Endodermal cell (in vitro differentiated cells): ENCODE measurements around the gene MTCH2. TPM values are rescaled to one million over a fixed set of nuclear protein-coding genes. Genes with fewer than 3 reads are reported as not detected.
A peak's percentile ranks its signal among the peaks of the same experiment; 100 is the strongest.

Experiments
- DNase-seq: peaks from one replicate; pipeline ENCODE4 v3.0.0-alpha.2; 2017
- H3K27ac ChIP-seq: 2 replicates; pipeline ENCODE4 v1.5.1; 2013; ENCODE audit warnings: mild to moderate bottlenecking, low read depth, low read length, moderate library complexity
- H3K27me3 ChIP-seq: 2 replicates; pipeline ENCODE4 v1.6.1; 2013; ENCODE audit warnings: mild to moderate bottlenecking, low read length, moderate library complexity; ENCODE audit not compliant: insufficient read depth, control insufficient read depth, poor library complexity, severe bottlenecking
- H3K36me3 ChIP-seq: 2 replicates; pipeline ENCODE4 v1.7.0; 2013; ENCODE audit warnings: mild to moderate bottlenecking, low read length, moderate library complexity; ENCODE audit not compliant: control insufficient read depth, insufficient read depth
- H3K4me1 ChIP-seq: one replicate; pipeline ENCODE4 v1.7.0; 2013; ENCODE audit warnings: low read length; ENCODE audit not compliant: control insufficient read depth, insufficient read depth
- H3K4me3 ChIP-seq: 2 replicates; pipeline ENCODE4 v1.5.1; 2013; ENCODE audit warnings: mild to moderate bottlenecking, low read length, moderate library complexity
- H3K9ac ChIP-seq: 2 replicates; pipeline ENCODE4 v1.6.1; 2013; ENCODE audit warnings: mild to moderate bottlenecking, low read length, moderate library complexity; ENCODE audit not compliant: poor library complexity, severe bottlenecking; ENCODE audit errors: extremely low read depth
- H3K9me3 ChIP-seq: 2 replicates; pipeline ENCODE4 v1.6.1; 2013; ENCODE audit warnings: mild to moderate bottlenecking, low read length, moderate library complexity; ENCODE audit not compliant: control insufficient read depth
- H3K27ac Mint-ChIP-seq: 2 replicates; pipeline ENCODE4 v1.8.0; 2020; ENCODE audit warnings: mixed read lengths
- H3K27me3 Mint-ChIP-seq: 2 replicates; pipeline ENCODE4 v1.8.0; 2021; ENCODE audit warnings: mild to moderate bottlenecking, mixed read lengths; ENCODE audit not compliant: insufficient read depth
- H3K36me3 Mint-ChIP-seq: 2 replicates; pipeline ENCODE4 v1.8.0; 2020; ENCODE audit warnings: low read depth, mixed read lengths
- H3K4me1 Mint-ChIP-seq: 2 replicates; pipeline ENCODE4 v1.8.0; 2020; ENCODE audit warnings: mixed read lengths
- H3K4me3 Mint-ChIP-seq: 2 replicates; pipeline ENCODE4 v1.8.0; 2020; ENCODE audit warnings: mild to moderate bottlenecking, moderate library complexity, mixed read lengths
- H3K9me3 Mint-ChIP-seq: 2 replicates; pipeline ENCODE4 v1.8.0; 2020; ENCODE audit warnings: mild to moderate bottlenecking, mixed read lengths
- WGBS, 2 experiments: methylation state at CpG; one replicate each; pipeline versions ENCODE4 v1.1.5 to v1.1.7; 2013; ENCODE audit warnings: missing lambda C conversion rate in 2 of 2, mixed read lengths in 1 of 2; ENCODE audit not compliant: insufficient coverage in 1 of 2, insufficient read length in 1 of 2; 5-methylcytosine and 5-hydroxymethylcytosine counted together
- long read RNA-seq, 4 experiments: library from polyadenylated mRNA in 2 of 4; library from RNA in 1 of 4; library from capped mRNA in 1 of 4; stranded (forward) in 3 of 4; unstranded in 1 of 4; transcript quantifications; one replicate each; pipeline ENCODE4 v2.0.0, GENCODE V29; 2020 to 2021; ENCODE audit warnings: inconsistent platforms in 1 of 4
- polyA plus RNA-seq, 2 experiments: library from polyadenylated mRNA; stranded (reverse); fragments of 50-300 nt; gene quantifications; one replicate each; pipeline ENCODE4 v1.2.3, GENCODE V29; 2013
- total RNA-seq, 2 donors: library from RNA; stranded (reverse); fragmentation: NEBNext Ultra II Directional in 1 of 2; extraction: Animal tissue kit (Norgen Biotek cat#: 25700) in 1 of 2; gene quantifications; 2 replicates in 1 of 2; 3 replicates in 1 of 2; pipeline ENCODE4 v1.2.1, GENCODE V29; 2021
- TF ChIP-seq, protein P1 (sequence below): fragments of 200-600 bp; sonication (generic); conservative IDR thresholded peaks from 2 replicates; pipeline ENCODE4 v1.5.0; 2021; ENCODE audit warnings: antibody characterized with exemption, mild to moderate bottlenecking

Gene MTCH2
- 100 to 1,000 TPM; 123 to 147 TPM for total RNA-seq
- polyA plus RNA-seq (2013, experiment 1 of 2): 102 TPM
- polyA plus RNA-seq (2013, experiment 2 of 2): 85.3 TPM
- long read RNA-seq, experiment 1, transcript MTCH2-201 (13 exons, 2,587 nt): major isoform, 36 of 63 reads
- long read RNA-seq, experiment 1, partial matches to known transcripts: 2 of 63 reads
- long read RNA-seq, experiment 1, other reads (novel, unspliced or antisense): 25 of 63 reads
- long read RNA-seq, experiment 2, transcript MTCH2-201 (13 exons, 2,587 nt): major isoform, 80 of 116 reads
- long read RNA-seq, experiment 2, partial matches to known transcripts: 3 of 116 reads
- long read RNA-seq, experiment 2, other reads (novel, unspliced or antisense): 33 of 116 reads
- long read RNA-seq, experiment 3, transcript MTCH2-201 (13 exons, 2,587 nt): major isoform, 190 of 245 reads
- long read RNA-seq, experiment 3, partial matches to known transcripts: 4 of 245 reads
- long read RNA-seq, experiment 3, other reads (novel, unspliced or antisense): 51 of 245 reads
- long read RNA-seq, experiment 4, transcript MTCH2-201 (13 exons, 2,587 nt): major isoform, 315 of 429 reads
- long read RNA-seq, experiment 4, partial matches to known transcripts: 12 of 429 reads
- long read RNA-seq, experiment 4, other reads (novel, unspliced or antisense): 101 of 429 reads

DNA sequence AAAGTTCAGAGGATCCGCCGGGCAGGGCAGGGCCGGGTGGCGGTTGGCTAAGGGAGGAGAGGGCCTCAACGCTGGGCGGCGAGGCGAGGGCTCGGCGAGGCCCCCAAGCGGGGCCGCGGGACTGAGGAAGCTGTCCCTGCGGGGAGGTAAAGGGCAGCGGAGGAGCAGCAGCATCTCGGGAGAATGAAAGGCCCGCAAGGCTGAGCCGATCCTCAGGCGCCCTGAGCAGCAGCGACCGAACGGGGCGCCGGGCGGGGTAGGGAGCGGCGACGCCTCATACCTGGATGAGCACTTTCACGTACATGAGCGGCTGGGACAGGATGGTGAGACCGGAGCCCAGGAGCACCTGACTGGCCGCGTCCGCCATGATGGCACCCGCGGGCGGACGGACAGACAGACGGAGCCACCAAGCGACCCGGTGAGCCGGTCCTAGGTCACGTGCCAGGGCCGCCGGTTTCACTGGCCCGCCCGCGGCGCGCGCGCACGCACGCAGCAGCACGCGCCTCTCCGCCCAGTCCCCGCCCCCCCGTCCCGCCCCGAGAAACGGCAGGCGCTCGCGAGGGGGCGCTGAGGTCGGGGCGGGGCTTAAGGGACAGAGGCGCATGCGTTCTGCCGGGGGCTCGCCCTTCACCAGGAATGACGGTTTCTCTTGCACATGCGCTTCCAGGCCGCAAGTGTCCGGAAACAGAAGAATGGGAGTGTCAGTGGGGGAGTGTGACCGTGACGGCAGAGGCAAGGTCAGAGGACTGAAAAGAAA, at the start of gene MTCH2:
TSS of gene MTCH2 (minus strand) at position 461 of the 757 bp plus-strand sequence. CDS start at position 367, 94 bp downstream.
- Mint-ChIP-seq H3K4me3 (peak within 1 kb of the TSS; percentile 92), H3K4me1 (peaks cover 8% of the 10 kb centered on the region), H3K9me3 (no peaks in the 10 kb centered on the region), H3K36me3 (peaks cover 19% of the 10 kb centered on the region), H3K27ac (peak within 1 kb of the TSS; percentile 97), H3K27me3 (no peaks in the 10 kb centered on the region)
- TF ChIP-seq, protein P1, sequence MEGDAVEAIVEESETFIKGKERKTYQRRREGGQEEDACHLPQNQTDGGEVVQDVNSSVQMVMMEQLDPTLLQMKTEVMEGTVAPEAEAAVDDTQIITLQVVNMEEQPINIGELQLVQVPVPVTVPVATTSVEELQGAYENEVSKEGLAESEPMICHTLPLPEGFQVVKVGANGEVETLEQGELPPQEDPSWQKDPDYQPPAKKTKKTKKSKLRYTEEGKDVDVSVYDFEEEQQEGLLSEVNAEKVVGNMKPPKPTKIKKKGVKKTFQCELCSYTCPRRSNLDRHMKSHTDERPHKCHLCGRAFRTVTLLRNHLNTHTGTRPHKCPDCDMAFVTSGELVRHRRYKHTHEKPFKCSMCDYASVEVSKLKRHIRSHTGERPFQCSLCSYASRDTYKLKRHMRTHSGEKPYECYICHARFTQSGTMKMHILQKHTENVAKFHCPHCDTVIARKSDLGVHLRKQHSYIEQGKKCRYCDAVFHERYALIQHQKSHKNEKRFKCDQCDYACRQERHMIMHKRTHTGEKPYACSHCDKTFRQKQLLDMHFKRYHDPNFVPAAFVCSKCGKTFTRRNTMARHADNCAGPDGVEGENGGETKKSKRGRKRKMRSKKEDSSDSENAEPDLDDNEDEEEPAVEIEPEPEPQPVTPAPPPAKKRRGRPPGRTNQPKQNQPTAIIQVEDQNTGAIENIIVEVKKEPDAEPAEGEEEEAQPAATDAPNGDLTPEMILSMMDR: peak; percentile 44
- Histone ChIP-seq H3K9me3 (no peaks in the 10 kb centered on the region), H3K4me1 (no peaks in the 10 kb centered on the region), H3K27me3 (no peaks in the 10 kb centered on the region), H3K4me3 (peak within 1 kb of the TSS; percentile 98), H3K27ac (peak within 1 kb of the TSS; percentile 87), H3K36me3 (peaks cover 14% of the 10 kb centered on the region), H3K9ac (peak within 1 kb of the TSS; percentile 87)
- peak; percentile 97 for DNase-seq
- WGBS, 2 experiments: 0% methylated on average over 31 to 78 of the region's 78 CpGs

DNA sequence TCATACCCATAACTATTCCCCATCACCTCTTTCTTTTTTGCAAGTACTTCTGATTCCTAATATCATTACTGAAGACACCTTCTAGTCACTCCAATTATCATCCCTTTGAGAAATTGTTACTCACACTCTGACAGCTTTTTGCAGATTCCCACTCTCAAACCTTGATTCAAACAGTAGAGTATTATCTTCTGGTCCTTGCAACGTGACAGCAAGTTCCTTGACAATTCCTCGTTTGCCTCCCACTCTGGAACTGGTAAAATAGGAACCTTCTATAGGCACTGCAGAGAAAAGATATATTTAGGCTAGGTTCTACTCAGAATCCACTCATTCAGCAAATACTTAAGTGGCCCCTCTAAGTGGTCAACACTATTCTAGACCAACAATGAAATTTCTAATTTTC, 49.6 kb upstream of the MTCH2 start:
- no peaks in the 10 kb centered on the region for H3K36me3 ChIP-seq
- peak; percentile 2 for DNase-seq
- 86 to 89% methylated on average over 2 of the region's 2 CpGs for WGBS, 2 experiments
- no peak overlapping the region for H3K4me3 ChIP-seq
- no peaks in the 10 kb centered on the region for H3K27me3 Mint-ChIP-seq
- H3K4me1 ChIP-seq: no peaks in the 10 kb centered on the region
- H3K27me3 ChIP-seq: no peaks in the 10 kb centered on the region
- no peaks in the 10 kb centered on the region for H3K9me3 Mint-ChIP-seq
- no peaks in the 10 kb centered on the region for H3K4me1 Mint-ChIP-seq
- H3K9me3 ChIP-seq: no peaks in the 10 kb centered on the region
- no peaks in the 10 kb centered on the region for H3K36me3 Mint-ChIP-seq
- H3K27ac ChIP-seq: no peak overlapping the region
- H3K4me3 Mint-ChIP-seq: no peak overlapping the region
- TF ChIP-seq, protein P1: no peak
- H3K9ac ChIP-seq: no peak overlapping the region
- no peak overlapping the region for H3K27ac Mint-ChIP-seq

DNA sequence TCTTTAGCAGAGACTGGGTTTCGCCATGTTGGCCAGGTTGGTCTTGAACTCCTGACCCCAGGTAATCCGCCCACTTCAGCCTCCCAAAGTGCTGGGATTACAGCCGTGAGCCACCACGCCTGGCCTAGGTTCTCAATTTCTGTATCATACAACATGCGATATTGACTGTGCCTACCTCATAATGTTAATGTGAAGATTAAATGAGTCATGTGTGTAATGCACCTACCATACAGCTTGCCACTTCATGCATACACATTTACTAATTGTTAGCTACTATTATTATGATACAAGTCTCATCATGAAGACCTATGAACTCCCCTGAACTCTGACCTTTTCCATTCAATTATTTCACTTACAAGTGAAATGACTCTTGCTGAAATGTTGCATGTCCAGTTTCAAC, 47.1 kb upstream of the MTCH2 start:
- H3K4me3 Mint-ChIP-seq: no peak overlapping the region
- Histone ChIP-seq H3K36me3 (no peaks in the 10 kb centered on the region), H3K27me3 (no peaks in the 10 kb centered on the region), H3K27ac (no peak overlapping the region), H3K4me1 (no peaks in the 10 kb centered on the region), H3K9me3 (no peaks in the 10 kb centered on the region), H3K9ac (no peak overlapping the region), H3K4me3 (no peak overlapping the region)
- TF ChIP-seq, protein P1: no peak
- H3K4me1 Mint-ChIP-seq: no peaks in the 10 kb centered on the region
- H3K36me3 Mint-ChIP-seq: no peaks in the 10 kb centered on the region
- no peaks in the 10 kb centered on the region for H3K9me3 Mint-ChIP-seq
- 90 to 93% methylated on average over 3 to 5 of the region's 5 CpGs for WGBS, 2 experiments
- no peaks in the 10 kb centered on the region for H3K27me3 Mint-ChIP-seq
- H3K27ac Mint-ChIP-seq: no peak overlapping the region
- no peak for DNase-seq
